T-cell (primary cell): ENCODE data around the gene LRCOL1. TPM values are rescaled to one million over a fixed set of nuclear protein-coding genes. Genes with fewer than 3 reads are reported as not detected.

Experiments used
- ATAC-seq, 4 experiments: fragments of 200-7000 bp in 3 of 4; fragments of 150-1000 bp in 1 of 4; cut with Tn5 transposase; replicated peaks in 1 of 4; 1 replicate in 3 of 4; 2 replicates in 1 of 4; pipeline ENCODE4 v1.10.0; 2021; ENCODE audit warnings: moderate library complexity in 3 of 4, mild to moderate bottlenecking in 2 of 4, moderate number of reproducible peaks in 1 of 4
- CTCF ChIA-PET, 2 donors: fragments of 300-600 bp; sonication (Branson Sonifier 250); formaldehyde crosslinking; loops; one replicate each; lab custom pipeline; 2022; ENCODE audit warnings: antibody characterized with exemption in 2 of 2; lab: Charles Lee
- POLR2A ChIA-PET, 2 donors: fragments of 300-600 bp; sonication (Branson Sonifier 250); formaldehyde crosslinking; loops; one replicate each; lab custom pipeline; 2022; ENCODE audit warnings: antibody characterized with exemption in 2 of 2; lab: Charles Lee
- DNase-seq, 35 experiments: peaks; one replicate each; pipeline versions ENCODE4 v3.0.0 to v3.0.0-alpha.2; 2013 to 2023
- H3K27ac ChIP-seq: one replicate; pipeline ENCODE4 v1.5.1; 2013; ENCODE audit warnings: low read length
- H3K27me3 ChIP-seq, 2 experiments: replicated peaks in 1 of 2; 1 replicate in 1 of 2; 2 replicates in 1 of 2; pipeline versions ENCODE4 v1.6.1 to v1.7.0; 2013; ENCODE audit warnings: low read length in 1 of 2, mixed read lengths in 1 of 2; ENCODE audit not compliant: control insufficient read depth in 2 of 2, insufficient read depth in 2 of 2; ENCODE audit errors: extremely low read depth in 1 of 2
- H3K36me3 ChIP-seq, 2 donors: 1 replicate in 1 of 2; 2 replicates in 1 of 2; pipeline versions ENCODE4 v1.6.1 to v1.7.0; 2013; ENCODE audit warnings: low read length in 1 of 2; ENCODE audit not compliant: control insufficient read depth in 2 of 2, insufficient read depth in 1 of 2; ENCODE audit errors: extremely low read depth in 1 of 2
- H3K4me1 ChIP-seq, 2 experiments: 1 replicate in 1 of 2; 2 replicates in 1 of 2; pipeline versions ENCODE4 v1.6.1 to v1.7.0; 2013; ENCODE audit warnings: low read length in 2 of 2, mixed read lengths in 1 of 2; ENCODE audit not compliant: insufficient read depth in 2 of 2, control insufficient read depth in 1 of 2; ENCODE audit errors: extremely low read depth in 1 of 2
- H3K4me3 ChIP-seq, 2 donors: 1 replicate in 1 of 2; 2 replicates in 1 of 2; pipeline versions ENCODE4 v1.5.1 to v1.7.0; 2013; ENCODE audit warnings: mild to moderate bottlenecking in 2 of 2, low read length in 1 of 2, moderate library complexity in 1 of 2; ENCODE audit not compliant: control insufficient read depth in 1 of 2; ENCODE audit errors: extremely low read depth in 1 of 2
- H3K9me3 ChIP-seq: 2 replicates; pipeline ENCODE4 v1.7.0; 2013
- H3K27ac Mint-ChIP-seq, 2 donors: one replicate each; pipeline ENCODE4 v1.8.0; 2020 to 2021; ENCODE audit warnings: mild to moderate bottlenecking in 2 of 2, mixed read lengths in 2 of 2
- H3K27me3 Mint-ChIP-seq, 2 donors: one replicate each; pipeline ENCODE4 v1.8.0; 2021 to 2022; ENCODE audit warnings: mixed read lengths in 2 of 2
- H3K36me3 Mint-ChIP-seq: one replicate; pipeline ENCODE4 v1.8.0; 2021; ENCODE audit warnings: mixed read lengths
- H3K4me1 Mint-ChIP-seq, 3 donors: one replicate each; pipeline ENCODE4 v1.8.0; 2020 to 2022; ENCODE audit warnings: mixed read lengths in 3 of 3, mild to moderate bottlenecking in 1 of 3
- H3K4me3 Mint-ChIP-seq, 3 donors: one replicate each; pipeline ENCODE4 v1.8.0; 2020 to 2022; ENCODE audit warnings: mild to moderate bottlenecking in 3 of 3, mixed read lengths in 3 of 3, moderate library complexity in 3 of 3
- H3K9me3 Mint-ChIP-seq, 3 donors: one replicate each; pipeline ENCODE4 v1.8.0; 2020 to 2022; ENCODE audit warnings: mixed read lengths in 3 of 3
- WGBS: methylation state at CpG from one replicate; pipeline ENCODE4 v1.1.5; 2013; ENCODE audit warnings: missing lambda C conversion rate; ENCODE audit not compliant: insufficient coverage; 5-methylcytosine and 5-hydroxymethylcytosine counted together
- total RNA-seq, 35 experiments: library from RNA in 6 of 35; stranded (reverse) in 6 of 35; fragments of 120-200 nt in 1 of 35; gene quantifications; one replicate each; pipeline versions ENCODE4 v1.2.1 to v1.2.4 and lab custom pipeline; 2013 to 2026

The LRCOL1 gene
- total RNA-seq, 5 donors from 2014 or later (not counting 1 experiment from before 2014, with no cell fraction given), result not detected

DNA sequence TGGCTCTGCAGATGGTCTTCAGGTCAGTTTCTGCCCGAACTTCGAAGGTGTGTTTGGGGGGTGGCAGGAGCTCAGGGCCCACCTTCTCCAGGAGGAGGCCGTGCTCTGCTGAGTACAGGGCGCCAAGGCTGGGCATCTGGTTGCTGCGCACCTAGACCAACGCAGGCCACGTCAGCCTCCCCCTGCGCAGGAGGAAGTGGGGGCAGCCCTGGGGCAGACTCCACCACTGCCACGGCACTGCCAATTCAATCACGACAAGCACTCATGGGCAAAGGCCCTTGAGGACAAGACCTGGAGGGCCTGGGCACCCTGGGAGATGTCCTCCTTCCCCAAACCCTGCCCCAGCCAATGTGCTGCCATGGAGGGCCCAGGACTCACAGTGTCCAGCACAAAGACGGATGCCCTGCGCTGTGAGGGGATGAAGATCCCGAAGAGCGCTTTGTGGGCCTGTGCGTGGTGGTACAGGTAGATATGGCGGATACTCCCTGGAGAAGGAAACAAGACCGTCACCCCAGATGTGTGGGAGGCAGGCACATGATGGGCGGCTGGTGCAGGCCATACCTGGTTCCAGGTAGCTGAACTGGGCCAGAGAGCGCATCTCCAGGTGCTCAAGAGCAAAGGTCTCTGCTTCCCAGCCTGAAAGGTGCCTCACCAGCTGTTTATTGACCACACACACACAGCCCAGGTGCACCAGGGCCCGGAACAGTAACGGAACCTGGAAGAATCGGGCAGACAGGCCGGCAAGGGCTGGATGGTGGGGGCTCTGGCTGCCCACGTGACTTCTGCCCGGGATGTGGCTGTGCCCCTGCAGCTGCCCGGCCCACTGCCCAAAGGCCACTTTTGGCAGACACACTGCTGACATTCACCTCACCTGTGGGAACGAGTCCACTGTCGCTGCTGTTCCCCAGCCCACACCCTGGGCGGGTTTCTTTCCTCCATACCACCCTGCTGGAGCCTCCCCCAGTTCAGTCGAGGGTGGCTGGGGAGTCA lies 32.8 kb upstream of the LRCOL1 start:
- POLR2A ChIA-PET, result no interaction called here
- Mint-ChIP-seq H3K4me3 (no peak overlapping the region), H3K27ac (no peak overlapping the region), H3K36me3 (peaks cover 49% of the 10 kb centered on the region), H3K4me1 (no peaks in the 10 kb centered on the region), H3K9me3 (no peaks in the 10 kb centered on the region), H3K27me3 (no peaks in the 10 kb centered on the region)
- 98% methylated on average over 24 of the region's 30 CpGs for WGBS
- H3K9me3 ChIP-seq, result no peaks in the 10 kb centered on the region
- no peak overlapping the region for H3K27ac ChIP-seq
- no peaks in the 10 kb centered on the region for H3K27me3 ChIP-seq
- DNase-seq, result no peak
- CTCF ChIA-PET, result interaction anchor here in 1 of 2 donors (0.6 kb wide), 1 partner anchor 10 kb away, joined by 3 read pairs; no protein-coding TSS in a partner anchor
- H3K36me3 ChIP-seq, result peaks cover 24 to 34% of the 10 kb centered on the region in 2 donors
- no peak for ATAC-seq
- no peak overlapping the region for H3K4me3 ChIP-seq
- H3K4me1 ChIP-seq, result no peaks in the 10 kb centered on the region

DNA sequence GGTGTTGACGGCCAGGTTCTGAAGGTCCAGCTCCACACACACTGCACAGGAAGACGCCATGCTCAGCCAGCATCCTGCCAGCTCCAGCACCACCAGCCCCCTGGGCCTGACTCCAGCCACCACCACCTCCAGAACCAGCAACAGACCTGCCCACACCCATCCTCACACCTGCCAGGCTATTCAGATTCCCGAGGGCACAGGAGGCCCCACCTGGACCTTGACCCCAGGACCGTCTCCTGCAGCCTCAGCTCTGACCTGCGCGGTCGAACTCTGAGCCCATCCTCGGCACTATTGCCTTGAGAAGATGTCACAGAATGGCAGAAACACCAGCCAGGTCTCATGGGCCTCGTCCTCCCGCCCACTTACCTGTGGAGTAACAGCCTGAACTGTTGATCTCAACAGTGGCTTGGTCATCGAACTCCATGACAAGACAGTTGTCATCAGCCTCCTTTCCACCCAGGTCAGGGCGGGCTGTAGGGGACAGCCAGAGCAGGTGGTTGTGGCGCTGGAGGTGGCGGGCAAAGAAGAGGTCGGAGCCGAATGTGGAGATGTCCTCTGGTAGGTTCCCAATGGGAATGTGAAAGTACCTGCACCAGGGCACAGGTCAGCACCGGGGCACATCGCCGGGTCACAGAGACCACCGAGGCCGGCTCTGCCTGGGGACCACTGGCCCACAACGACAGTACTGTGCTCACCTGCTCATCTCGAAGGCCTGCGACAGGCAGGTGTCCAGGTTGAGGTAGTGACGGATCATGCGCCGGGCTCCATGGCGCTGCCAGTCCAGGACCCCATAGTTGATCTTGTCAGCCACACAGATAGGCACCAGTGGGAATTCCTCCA lies 31.6 kb upstream of the LRCOL1 start:
- CTCF ChIA-PET, result no interaction called here
- DNase-seq (no peak), ATAC-seq (no peak)
- no peaks in the 10 kb centered on the region for H3K4me1 ChIP-seq
- 98% methylated on average over 19 of the region's 28 CpGs for WGBS
- no peak overlapping the region for H3K27ac ChIP-seq
- no peaks in the 10 kb centered on the region for H3K9me3 Mint-ChIP-seq
- H3K36me3 ChIP-seq, result peaks cover 24 to 39% of the 10 kb centered on the region in 2 donors
- no peak overlapping the region for H3K27ac Mint-ChIP-seq
- H3K27me3 Mint-ChIP-seq, result no peaks in the 10 kb centered on the region
- POLR2A ChIA-PET, result no interaction called here
- H3K27me3 ChIP-seq, result no peaks in the 10 kb centered on the region
- H3K4me3 Mint-ChIP-seq, result no peak overlapping the region
- H3K4me3 ChIP-seq, result no peak overlapping the region
- peaks cover 0 to 4% (median 0%) of the 10 kb centered on the region in 3 donors for H3K4me1 Mint-ChIP-seq
- no peaks in the 10 kb centered on the region for H3K9me3 ChIP-seq
- H3K36me3 Mint-ChIP-seq, result peaks cover 51% of the 10 kb centered on the region

DNA sequence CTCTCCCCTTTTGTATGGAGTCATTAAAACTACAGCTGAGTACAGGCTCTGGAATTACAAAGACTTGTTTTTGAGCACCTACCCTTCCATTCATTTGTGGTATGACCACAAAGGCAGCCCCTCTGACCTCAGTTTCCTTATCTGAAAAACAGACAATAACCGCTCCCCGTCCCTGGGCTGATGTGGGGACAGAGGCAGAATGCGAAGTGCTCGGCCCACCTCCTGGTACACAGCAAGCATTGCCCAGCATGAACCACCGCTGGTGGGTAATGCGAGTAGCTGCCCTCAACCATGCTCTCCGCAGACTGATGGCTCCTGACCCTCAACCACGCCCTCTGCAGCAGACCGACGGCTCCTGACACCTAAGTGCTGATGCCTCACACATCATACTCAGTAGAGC lies 30.6 kb upstream of the LRCOL1 start:
- H3K27me3 Mint-ChIP-seq, result no peaks in the 10 kb centered on the region
- no peak overlapping the region for H3K4me3 Mint-ChIP-seq
- Histone ChIP-seq H3K4me3 (no peak overlapping the region), H3K9me3 (no peaks in the 10 kb centered on the region), H3K27ac (no peak overlapping the region), H3K36me3 (peaks cover 22 to 47% of the 10 kb centered on the region in 2 donors), H3K4me1 (no peaks in the 10 kb centered on the region), H3K27me3 (no peaks in the 10 kb centered on the region)
- ATAC-seq (no peak), DNase-seq (no peak)
- ChIA-PET POLR2A (no interaction called here), CTCF (no interaction called here)
- peaks cover 49% of the 10 kb centered on the region for H3K36me3 Mint-ChIP-seq
- peaks cover 0 to 4% (median 0%) of the 10 kb centered on the region in 3 donors for H3K4me1 Mint-ChIP-seq
- H3K9me3 Mint-ChIP-seq, result no peaks in the 10 kb centered on the region
- 74% methylated on average over 8 of the region's 10 CpGs for WGBS
- H3K27ac Mint-ChIP-seq, result no peak overlapping the region

DNA sequence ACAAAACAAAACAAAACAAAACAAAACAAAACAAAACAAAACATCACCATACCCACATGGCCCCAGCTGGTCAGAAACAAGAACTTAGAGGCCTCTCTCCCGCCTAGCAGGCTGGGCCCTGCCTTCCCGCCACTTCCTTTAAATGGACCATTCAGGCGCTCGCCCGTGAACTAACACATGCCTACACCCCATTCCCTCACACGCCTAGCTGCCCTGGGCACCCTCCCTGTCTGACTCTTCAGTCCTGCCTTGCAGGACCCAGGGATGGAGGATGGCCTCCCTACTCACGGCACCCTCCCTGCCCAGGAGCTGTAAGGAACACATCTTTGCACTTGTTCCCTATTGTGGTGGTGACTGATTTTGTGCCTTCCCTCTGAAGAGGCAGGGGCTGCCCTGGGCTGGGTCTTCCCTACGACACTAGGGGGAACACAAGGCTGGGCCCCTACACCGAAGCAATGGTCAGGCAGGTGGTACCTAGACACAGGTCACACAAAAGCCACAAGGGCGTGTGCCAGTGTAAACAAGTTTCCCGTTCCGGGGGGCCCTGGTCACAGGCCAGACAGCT lies 29.7 kb upstream of the LRCOL1 start:
- POLR2A ChIA-PET, result no interaction called here
- Histone ChIP-seq H3K36me3 (peaks cover 28 to 54% of the 10 kb centered on the region in 2 donors), H3K4me1 (no peaks in the 10 kb centered on the region), H3K9me3 (no peaks in the 10 kb centered on the region), H3K27ac (no peak overlapping the region), H3K27me3 (no peaks in the 10 kb centered on the region), H3K4me3 (no peak overlapping the region)
- Mint-ChIP-seq H3K9me3 (no peaks in the 10 kb centered on the region), H3K27me3 (no peaks in the 10 kb centered on the region), H3K27ac (no peak overlapping the region), H3K4me3 (no peak overlapping the region), H3K36me3 (peaks cover 56% of the 10 kb centered on the region), H3K4me1 (peaks cover 0 to 4% (median 0%) of the 10 kb centered on the region in 3 donors)
- ATAC-seq, result no peak
- DNase-seq, result no peak
- WGBS, result 97% methylated on average over 8 of the region's 12 CpGs
- CTCF ChIA-PET, result no interaction called here

DNA sequence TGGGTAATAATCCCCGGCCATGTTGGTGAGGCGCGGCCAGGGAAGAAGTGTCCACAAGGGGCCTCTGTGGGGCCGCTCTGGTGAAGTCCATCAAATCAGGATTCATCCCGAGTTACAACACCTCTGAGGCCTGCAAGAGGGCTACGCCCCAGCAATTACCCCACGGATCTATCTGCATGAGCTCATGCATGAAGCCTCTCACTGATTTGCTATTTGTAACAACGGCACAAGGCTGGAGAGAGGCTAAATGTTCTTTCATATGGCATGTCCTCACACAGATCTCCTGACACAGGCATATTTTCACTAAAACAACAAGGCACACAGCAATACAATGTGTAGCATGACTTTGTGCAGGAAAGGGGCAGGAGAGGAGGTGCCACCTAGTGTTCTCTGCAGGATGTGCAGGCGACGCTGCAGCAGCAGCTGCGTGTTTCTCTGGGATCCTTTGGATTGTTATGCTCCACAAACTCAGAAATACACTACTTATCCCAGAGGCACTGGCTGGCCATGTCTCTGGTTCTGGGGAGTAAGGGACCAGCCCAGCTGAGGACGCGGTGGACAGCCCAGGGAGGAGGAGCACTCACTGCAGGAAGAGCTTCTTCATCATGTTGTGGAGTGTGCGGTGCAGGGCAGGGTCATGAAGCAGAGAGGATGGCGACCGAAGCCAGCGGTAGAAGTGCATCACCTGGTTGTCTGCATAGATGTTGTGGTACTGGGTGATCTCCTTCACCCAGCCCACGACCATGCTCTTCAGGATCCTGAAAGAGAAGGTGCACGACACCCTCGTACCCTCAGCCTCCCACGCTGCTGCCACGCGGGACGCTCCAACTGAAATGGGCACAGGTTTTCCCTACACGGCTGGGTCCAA lies 28.4 kb upstream of the LRCOL1 start:
- Mint-ChIP-seq H3K27me3 (no peaks in the 10 kb centered on the region), H3K9me3 (no peaks in the 10 kb centered on the region), H3K4me1 (peaks cover 0 to 4% (median 0%) of the 10 kb centered on the region in 3 donors), H3K27ac (no peak overlapping the region), H3K4me3 (no peak overlapping the region), H3K36me3 (peaks cover 66% of the 10 kb centered on the region)
- no peaks in the 10 kb centered on the region for H3K27me3 ChIP-seq
- no peaks in the 10 kb centered on the region for H3K4me1 ChIP-seq
- H3K4me3 ChIP-seq, result no peak overlapping the region
- 97% methylated on average over 14 of the region's 25 CpGs for WGBS
- H3K9me3 ChIP-seq, result no peaks in the 10 kb centered on the region
- peak in 1 of 35 experiments; percentile 19 for DNase-seq
- H3K36me3 ChIP-seq, result peaks cover 37 to 58% of the 10 kb centered on the region in 2 donors
- CTCF ChIA-PET, result interaction anchor here in 1 of 2 donors (0.6 kb wide), 1 partner anchor 123 kb away, joined by 3 read pairs; no protein-coding TSS in a partner anchor
- no peak for ATAC-seq
- POLR2A ChIA-PET, result no interaction called here
- H3K27ac ChIP-seq, result no peak overlapping the region
